ENCODE data around the gene SSC4D. TPM values are rescaled to one million over a fixed set of nuclear protein-coding genes. Genes with fewer than 3 reads are reported as not detected.
"Not testable (repeated sequence)": the region's sequence is repeated elsewhere in the genome, so short reads cannot be mapped to it uniquely, and the experiment has no call there.

The SSC4D gene
- total RNA-seq, 1 donor from 2014 or later = 1.3 TPM

GRCh38 chr7:76424413-76425111 lies 15.1 kb upstream of the SSC4D start, which contains the start of gene ZP3:
Gene ZP3, plus strand, starts transcription at chr7:76424950. Its CDS starts 15 bp downstream, at chr7:76424965.
- ATAC-seq (no peak), DNase-seq (ENCODE audit: missing footprints) (no peak)
- intact Hi-C loops (cut with DNase I) = no loop called here

DNA sequence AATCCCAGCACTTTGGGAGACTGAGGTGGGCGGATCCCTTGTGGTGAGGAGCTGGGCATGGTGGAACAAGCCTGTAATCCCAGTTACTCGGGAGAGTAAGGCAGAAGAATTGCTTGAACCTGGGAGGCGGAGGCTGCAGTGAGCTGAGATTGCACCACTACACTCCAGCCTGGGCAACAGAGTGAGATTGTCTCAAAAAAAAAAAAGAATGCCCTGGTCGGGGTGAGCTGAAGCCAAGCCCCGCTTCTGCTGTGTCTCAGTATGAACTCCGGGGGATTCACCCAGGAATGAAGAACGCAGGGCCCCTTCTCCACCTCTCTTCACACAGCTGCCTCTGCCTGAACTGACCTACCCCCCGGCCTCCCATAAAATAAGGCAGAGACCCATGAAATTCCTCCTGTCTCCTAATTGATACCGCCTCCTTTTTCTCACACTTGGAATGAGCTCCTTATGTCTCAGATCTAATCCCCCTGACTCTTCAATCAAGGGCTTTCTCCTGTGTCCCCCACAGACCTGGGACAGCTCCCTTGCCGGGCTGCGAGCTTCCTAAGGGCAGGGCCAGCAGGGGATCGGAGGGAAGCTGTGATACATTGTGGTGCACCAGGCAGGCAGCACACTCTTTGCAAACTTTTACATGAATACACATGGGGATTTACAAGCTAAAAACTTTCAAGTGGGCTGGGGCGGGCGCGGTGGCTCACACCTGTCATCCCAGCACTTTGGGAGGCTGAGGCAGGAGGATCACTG lies 14.3 kb upstream of the SSC4D start:
- ATAC-seq (no peak), DNase-seq (ENCODE audit: missing footprints) (no peak)
- intact Hi-C loops (cut with DNase I) = no loop called here

DNA sequence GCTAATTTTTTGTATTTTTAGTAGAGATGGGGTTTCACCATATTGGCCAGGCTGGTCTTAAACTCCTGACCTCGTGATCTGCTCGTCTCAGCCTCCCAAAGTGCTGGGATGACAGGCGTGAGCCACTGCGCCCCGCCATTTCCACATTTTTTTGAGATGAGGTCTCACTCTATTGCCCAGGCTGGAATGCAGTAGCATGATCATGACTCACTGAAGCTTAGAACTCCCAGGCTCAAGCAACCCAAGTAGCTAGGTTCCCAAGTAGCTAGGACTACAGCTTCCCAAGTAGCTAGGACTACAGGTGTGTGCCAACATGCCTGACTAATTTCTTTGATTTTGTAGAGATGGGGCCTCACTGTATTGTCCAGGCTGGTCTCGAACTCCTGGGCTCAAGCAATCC lies 11.6 kb upstream of the SSC4D start:
- ATAC-seq; DNase-seq (ENCODE audit: missing footprints); intact Hi-C loops (cut with DNase I): not testable (repeated sequence)

GRCh38 chr7:76417654-76418310 lies 8.3 kb upstream of the SSC4D start:
- intact Hi-C loops (cut with DNase I); ATAC-seq; DNase-seq (ENCODE audit: missing footprints): not testable (repeated sequence)

DNA sequence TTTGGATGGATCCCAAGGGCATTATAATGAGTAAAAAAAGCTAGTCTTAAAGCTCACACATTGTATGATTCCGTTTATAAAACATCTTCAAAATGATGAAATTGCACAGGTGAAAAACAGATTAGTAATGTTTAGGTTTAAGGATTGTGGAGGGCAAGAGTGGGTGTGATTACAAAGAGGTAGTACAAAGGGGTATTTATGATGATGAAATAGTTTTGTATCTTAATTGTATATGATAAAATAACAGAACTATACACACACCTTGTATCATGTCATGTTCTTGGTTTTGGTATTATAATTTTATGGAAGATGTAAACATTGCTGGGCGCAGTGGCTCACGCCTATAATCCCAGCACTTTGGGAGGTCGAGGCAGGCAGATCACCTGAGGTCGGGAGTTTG lies 2.8 kb upstream of the SSC4D start:
- DNase-seq (ENCODE audit: missing footprints) = no peak
- ATAC-seq = no peak
- intact Hi-C loops (cut with DNase I) = no loop called here

GRCh38 chr7:76411626-76412025 lies 2.1 kb upstream of the SSC4D start:
- no peak for DNase-seq (ENCODE audit: missing footprints)

GRCh38 chr7:76408121-76408560 lies 1.4 kb downstream of the SSC4D start:
- intact Hi-C loops (cut with DNase I) = no loop called here
- DNase-seq (ENCODE audit: missing footprints) = no peak
- ATAC-seq = no peak

More at GRCh38 chr7:76411626-76412025, 2.1 kb upstream of the SSC4D start:
- ATAC-seq = no peak
- intact Hi-C loops (cut with DNase I) = no loop called here

- ATAC-seq (no peak), DNase-seq (ENCODE audit: missing footprints) (no peak)
- intact Hi-C loops (cut with DNase I) = no loop called here
These were observed 1.8 kb downstream of the SSC4D start for GRCh38 chr7:76407718-76408117.

DNA sequence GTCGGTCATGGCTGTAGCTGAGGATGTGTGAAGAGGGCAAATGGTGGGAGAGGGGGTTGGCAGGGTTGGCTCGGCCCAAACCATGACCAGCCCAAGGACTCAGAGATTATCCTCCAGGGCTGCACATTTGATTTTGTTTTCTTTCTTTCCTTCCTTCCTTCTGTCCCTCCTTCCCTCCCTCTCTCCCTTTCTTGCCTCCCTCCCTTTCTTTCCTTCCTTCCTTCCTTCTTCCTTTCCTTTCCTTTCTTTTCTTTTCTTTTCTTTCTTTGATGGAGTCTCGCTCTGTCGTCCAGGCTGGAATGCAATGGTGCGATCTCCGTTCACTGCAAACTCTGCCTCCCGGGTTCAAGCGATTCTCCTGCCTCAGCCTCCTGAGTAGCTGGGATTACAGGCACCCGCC lies 3.8 kb downstream of the SSC4D start:
- intact Hi-C loops (cut with DNase I) = no loop called here
- no peak for ATAC-seq
- no peak for DNase-seq (ENCODE audit: missing footprints)

GRCh38 chr7:76403780-76404494 lies 5.6 kb downstream of the SSC4D start:
- DNase-seq (ENCODE audit: missing footprints) (no peak), ATAC-seq (peak; percentile 67)
- intact Hi-C loops (cut with DNase I) = no loop called here

DNA sequence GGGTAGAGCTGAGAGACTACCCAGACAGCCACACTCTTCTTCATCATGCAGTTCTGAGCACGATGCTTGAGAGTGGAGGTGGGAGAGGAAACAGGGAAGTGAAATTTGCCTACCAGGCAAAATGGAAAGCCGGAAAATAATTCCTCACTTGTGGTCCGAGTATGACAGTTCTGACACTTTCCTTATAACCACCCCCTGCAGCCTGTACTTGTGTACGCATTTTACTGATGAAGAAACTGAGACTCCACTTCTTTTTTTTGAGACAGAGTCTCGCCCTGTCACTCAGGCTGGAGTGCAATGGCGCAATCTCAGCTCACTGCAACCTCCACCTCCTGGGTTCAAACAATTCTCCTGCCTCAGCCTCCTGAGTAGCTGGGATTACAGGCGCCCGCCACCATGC lies 6.4 kb downstream of the SSC4D start:
- intact Hi-C loops (cut with DNase I) = not testable (repeated sequence)

GRCh38 chr7:76400248-76400647 lies 9.2 kb downstream of the SSC4D start:
- DNase-seq (ENCODE audit: missing footprints) (no peak), ATAC-seq (no peak)
- intact Hi-C loops (cut with DNase I) = no loop called here

More for the DNA sequence above, 6.4 kb downstream of the SSC4D start:
- DNase-seq (ENCODE audit: missing footprints) = not testable (repeated sequence)
- peak; percentile 28 for ATAC-seq

DNA sequence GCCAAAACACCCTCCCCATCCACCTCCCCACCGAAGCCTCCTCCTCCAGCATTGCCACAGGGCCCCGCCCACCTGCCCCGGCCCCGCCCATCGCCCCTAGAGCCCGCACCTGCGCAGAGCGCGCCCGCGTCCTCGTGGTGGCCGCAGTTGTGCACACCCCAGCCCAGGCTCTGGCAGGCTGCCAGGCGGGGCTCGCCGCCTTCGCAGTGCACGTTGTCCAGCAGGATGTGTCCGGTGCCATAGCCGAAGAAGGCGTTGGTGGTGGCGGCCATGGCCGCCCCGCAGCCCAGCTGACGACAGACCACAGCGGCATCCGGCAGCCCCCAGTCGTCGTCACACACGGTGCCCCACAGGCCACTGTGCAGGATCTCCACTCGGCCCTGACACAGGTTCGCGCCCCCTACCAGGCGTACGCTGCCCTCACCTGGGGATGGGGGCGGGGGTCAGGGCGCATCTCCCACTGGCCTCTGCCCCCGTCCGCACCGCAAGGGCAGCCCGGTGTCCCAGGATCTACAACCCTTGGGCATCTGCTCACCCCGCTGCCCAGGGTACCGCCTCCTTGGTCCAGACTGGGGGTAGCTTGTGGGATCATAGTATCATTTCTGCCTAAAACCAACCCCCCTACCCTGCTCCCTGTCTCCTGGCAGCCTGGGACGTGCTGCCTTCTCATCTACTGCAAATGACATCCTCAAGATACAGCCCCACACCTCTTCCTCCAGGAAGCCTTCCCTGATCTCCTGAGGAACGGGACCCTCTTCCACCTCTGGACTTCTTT lies 11.9 kb downstream of the SSC4D start:
- intact Hi-C loops (cut with DNase I) = no loop called here
- DNase-seq (ENCODE audit: missing footprints) (peak; percentile 89), ATAC-seq (peak; percentile 34)

DNA sequence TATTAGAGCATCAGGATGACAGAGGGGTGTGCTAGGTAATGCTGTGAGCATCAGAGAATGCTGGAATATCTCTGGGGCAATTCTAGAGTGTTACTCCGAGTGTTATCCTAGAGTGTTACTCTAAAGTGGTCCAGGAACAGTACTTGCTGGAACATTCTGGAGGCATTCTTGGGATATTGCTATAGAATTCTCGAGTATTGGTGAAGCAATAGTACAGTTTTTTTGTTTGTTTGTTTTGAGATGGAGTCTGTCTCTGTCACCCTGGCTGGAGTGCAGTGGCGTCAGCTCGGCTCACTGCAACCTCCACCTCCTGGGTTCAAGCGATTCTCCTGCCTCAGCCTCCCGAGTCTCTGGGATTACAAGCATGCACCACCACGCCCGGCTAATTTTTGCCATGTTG lies 12.6 kb downstream of the SSC4D start:
- no peak for ATAC-seq
- no peak for DNase-seq (ENCODE audit: missing footprints)
- intact Hi-C loops (cut with DNase I) = no loop called here

GRCh38 chr7:76395965-76396726 lies 13.4 kb downstream of the SSC4D start:
- no peak for ATAC-seq
- intact Hi-C loops (cut with DNase I) = no loop called here
- no peak for DNase-seq (ENCODE audit: missing footprints)

DNA sequence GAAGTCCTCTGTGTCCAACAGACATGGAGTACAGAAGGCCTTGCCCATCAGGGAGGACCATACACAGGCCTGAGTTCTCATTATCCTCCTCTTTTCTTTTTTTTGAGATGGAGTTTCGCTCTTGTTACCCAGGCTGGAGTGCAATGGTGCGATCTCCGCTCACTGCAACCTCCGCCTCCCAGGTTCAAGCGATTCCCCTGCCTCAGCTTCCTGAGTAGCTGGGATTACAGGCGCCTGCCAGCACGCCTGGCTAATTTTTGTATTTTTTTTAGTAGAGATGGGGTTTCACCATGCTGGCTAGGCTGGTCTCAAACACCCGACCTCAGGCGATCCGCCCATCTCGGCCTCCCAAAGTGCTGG lies 13.9 kb downstream of the SSC4D start:
- ATAC-seq; intact Hi-C loops (cut with DNase I); DNase-seq (ENCODE audit: missing footprints): not testable (repeated sequence)

DNA sequence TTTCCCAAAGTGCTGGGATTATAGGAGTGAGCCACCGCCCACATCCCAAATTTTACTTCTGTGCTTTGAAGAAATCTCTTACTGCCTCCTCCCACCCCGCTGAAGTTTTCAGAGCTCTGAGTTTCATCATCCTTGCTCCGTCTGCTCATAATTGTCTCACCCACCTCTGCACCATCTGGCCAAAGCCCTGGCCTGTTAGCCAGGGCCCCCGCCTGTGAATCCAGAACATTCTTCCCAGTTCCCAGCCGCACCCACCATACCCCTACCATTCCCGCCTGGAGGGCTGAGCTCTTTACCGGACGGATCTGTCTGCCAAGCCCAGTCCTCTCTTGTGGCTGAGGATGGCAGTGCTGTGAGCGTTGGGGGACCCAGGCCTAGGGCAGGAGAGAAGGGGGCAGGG lies 14.5 kb downstream of the SSC4D start:
- ATAC-seq (no peak), DNase-seq (ENCODE audit: missing footprints) (no peak)
- intact Hi-C loops (cut with DNase I) = no loop called here
